ENCODE measurements around the gene WDR81. TPM values are rescaled to one million over a fixed set of nuclear protein-coding genes. Genes with fewer than 3 reads are reported as not detected.
"Not testable (repeated sequence)": the region's sequence is repeated elsewhere in the genome, so short reads cannot be mapped to it uniquely, and the experiment has no call there.

Gene WDR81
- total RNA-seq, 1 experiment from 2014 or later, result 2.9 TPM

DNA sequence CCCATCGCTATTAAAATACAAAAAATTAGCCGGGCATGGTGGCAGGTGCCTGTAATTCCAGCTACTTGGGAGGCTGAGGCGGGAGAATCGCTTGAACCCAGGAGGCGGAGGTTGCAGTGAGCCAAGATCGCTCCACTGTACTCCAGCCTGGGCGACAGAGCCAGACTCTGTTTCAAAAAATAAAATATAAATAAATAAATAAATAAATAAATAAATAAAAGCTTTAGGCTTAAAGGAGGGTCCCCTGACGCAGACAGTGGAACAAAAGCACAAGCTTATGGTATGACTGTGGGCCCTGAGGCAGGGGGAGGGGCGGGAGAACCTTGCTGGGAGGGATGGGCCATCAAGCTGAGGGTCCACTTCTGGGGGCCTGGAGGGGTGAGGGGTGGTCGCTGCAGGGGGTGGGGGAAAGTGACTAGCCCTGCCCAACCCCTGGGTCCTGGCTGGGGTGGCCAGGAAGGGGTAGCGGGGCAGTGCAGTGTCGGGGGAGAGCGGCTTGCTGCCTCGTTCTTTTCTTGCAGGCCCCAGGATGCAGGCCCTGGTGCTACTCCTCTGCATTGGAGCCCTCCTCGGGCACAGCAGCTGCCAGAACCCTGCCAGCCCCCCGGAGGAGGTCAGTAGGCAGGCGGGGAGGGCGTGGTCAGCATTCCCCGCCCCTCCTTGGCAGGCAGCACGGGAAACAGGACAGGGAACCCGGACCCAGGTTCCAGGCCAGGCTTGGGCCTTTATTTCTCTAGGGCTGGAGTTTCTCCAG lies 42.1 kb downstream of the WDR81 start:
- no peak for DNase-seq (ENCODE audit: low read depth)
- in situ Hi-C loops (cut with HindIII; ENCODE audit: low pct_unique_long_range_greater_than_20kb, low sequenced_read_pairs), result no loop called here

GRCh38 chr17:1767358-1767757 lies 42.9 kb downstream of the WDR81 start:
- in situ Hi-C loops (cut with HindIII; ENCODE audit: low pct_unique_long_range_greater_than_20kb, low sequenced_read_pairs), result no loop called here
- no peak for DNase-seq (ENCODE audit: low read depth)

DNA sequence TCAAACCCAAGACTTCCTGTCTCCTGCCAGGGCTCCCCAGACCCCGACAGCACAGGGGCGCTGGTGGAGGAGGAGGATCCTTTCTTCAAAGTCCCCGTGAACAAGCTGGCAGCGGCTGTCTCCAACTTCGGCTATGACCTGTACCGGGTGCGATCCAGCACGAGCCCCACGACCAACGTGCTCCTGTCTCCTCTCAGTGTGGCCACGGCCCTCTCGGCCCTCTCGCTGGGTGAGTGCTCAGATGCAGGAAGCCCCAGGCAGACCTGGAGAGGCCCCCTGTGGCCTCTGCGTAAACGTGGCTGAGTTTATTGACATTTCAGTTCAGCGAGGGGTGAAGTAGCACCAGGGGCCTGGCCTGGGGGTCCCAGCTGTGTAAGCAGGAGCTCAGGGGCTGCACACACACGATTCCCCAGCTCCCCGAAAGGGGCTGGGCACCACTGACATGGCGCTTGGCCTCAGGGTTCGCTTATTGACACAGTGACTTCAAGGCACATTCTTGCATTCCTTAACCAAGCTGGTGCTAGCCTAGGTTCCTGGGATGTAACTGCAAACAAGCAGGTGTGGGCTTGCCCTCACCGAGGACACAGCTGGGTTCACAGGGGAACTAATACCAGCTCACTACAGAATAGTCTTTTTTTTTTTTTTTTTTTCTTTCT lies 45.4 kb downstream of the WDR81 start:
- peak; percentile 53 for DNase-seq (ENCODE audit: low read depth)
- in situ Hi-C loops (cut with HindIII; ENCODE audit: low pct_unique_long_range_greater_than_20kb, low sequenced_read_pairs), result no loop called here

- in situ Hi-C loops (cut with HindIII; ENCODE audit: low pct_unique_long_range_greater_than_20kb, low sequenced_read_pairs), result not testable (repeated sequence)
- peak; percentile 48 for DNase-seq (ENCODE audit: low read depth)
These were observed 48.6 kb downstream of the WDR81 start for GRCh38 chr17:1773000-1773695.

- no peak for DNase-seq (ENCODE audit: low read depth)
- in situ Hi-C loops (cut with HindIII; ENCODE audit: low pct_unique_long_range_greater_than_20kb, low sequenced_read_pairs), result no loop called here
These were observed 49.2 kb downstream of the WDR81 start for GRCh38 chr17:1773696-1774181.

- in situ Hi-C loops (cut with HindIII; ENCODE audit: low pct_unique_long_range_greater_than_20kb, low sequenced_read_pairs), result no loop called here
- DNase-seq (ENCODE audit: low read depth), result no peak
These were observed 50.1 kb downstream of the WDR81 start for GRCh38 chr17:1774390-1775176.

- in situ Hi-C loops (cut with HindIII; ENCODE audit: low pct_unique_long_range_greater_than_20kb, low sequenced_read_pairs), result no loop called here
These were observed 51.8 kb downstream of the WDR81 start for GRCh38 chr17:1776328-1776727.

GRCh38 chr17:1776857-1777256 lies 52.4 kb downstream of the WDR81 start:
- in situ Hi-C loops (cut with HindIII; ENCODE audit: low pct_unique_long_range_greater_than_20kb, low sequenced_read_pairs), result no loop called here
- DNase-seq (ENCODE audit: low read depth), result no peak

More at GRCh38 chr17:1776328-1776727, 51.8 kb downstream of the WDR81 start:
- DNase-seq (ENCODE audit: low read depth), result no peak

- in situ Hi-C loops (cut with HindIII; ENCODE audit: low pct_unique_long_range_greater_than_20kb, low sequenced_read_pairs), result no loop called here
- DNase-seq (ENCODE audit: low read depth), result peak; percentile 48
These were observed 55.1 kb downstream of the WDR81 start for GRCh38 chr17:1779571-1780131.

GRCh38 chr17:1782171-1782567 lies 57.7 kb downstream of the WDR81 start:
- no peak for DNase-seq (ENCODE audit: low read depth)
- in situ Hi-C loops (cut with HindIII; ENCODE audit: low pct_unique_long_range_greater_than_20kb, low sequenced_read_pairs), result no loop called here

DNA sequence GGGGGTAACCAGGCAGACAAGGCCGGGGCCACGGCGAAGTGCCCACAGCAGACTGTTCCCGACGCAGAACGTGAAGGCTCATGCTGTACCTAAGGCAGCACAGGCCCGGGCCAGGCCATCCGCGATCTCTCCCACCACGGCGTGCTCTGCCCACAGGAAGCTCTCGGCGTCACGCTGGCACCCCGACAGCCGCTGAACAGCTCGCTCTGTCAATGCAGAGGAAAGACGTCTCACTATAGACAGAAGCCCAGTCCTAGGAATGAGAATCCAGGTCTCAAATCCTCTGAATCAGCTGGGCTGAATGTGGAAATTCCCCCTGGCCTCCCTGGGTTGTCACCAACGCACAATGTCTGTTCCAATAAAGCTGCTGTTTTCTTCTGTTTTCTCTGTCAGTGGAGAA lies 58.8 kb downstream of the WDR81 start:
- no peak for DNase-seq (ENCODE audit: low read depth)
- in situ Hi-C loops (cut with HindIII; ENCODE audit: low pct_unique_long_range_greater_than_20kb, low sequenced_read_pairs), result no loop called here

- in situ Hi-C loops (cut with HindIII; ENCODE audit: low pct_unique_long_range_greater_than_20kb, low sequenced_read_pairs), result no loop called here
- DNase-seq (ENCODE audit: low read depth), result peak; percentile 70
These were observed 59.5 kb downstream of the WDR81 start for GRCh38 chr17:1783834-1784611.

DNA sequence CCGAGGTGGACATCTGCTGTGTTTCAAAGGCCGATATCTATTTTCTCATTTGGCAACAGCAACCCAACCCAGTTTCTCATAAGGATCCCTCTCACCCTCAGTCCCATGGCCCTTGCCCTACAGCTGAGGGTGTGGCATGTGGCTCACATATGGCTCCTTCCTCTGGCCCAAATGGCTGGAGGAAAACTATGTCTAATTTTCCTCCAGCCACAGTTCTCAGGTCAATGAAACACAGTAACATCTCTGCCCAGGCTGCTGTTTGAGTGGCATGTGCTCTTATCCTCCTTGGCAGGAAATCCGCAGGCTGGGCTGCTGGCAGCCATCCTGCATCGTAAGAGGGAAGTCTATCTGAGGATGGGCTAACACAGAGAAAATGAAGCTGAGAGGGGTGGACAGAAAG lies 61.4 kb downstream of the WDR81 start:
- DNase-seq (ENCODE audit: low read depth), result no peak
- in situ Hi-C loops (cut with HindIII; ENCODE audit: low pct_unique_long_range_greater_than_20kb, low sequenced_read_pairs), result no loop called here

DNA sequence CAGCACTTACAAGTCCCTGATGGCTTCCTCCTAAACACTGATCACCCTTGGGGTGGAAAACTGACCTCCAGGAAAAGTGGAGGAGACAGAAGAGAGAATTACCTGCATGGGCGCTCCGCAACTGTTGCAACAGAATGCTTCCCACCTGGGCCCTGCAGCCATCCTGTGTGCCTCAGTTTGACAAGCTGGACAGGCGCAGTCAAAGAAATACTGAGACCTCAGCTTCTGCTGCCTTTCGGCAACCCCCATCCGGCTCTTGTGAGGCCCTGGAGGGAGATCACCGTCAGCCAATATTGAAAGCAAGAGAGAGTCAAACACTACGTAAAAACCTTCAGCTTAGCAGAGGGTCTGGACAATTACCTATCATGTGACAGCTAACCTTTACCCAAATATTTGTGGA lies 62.2 kb downstream of the WDR81 start:
- no peak for DNase-seq (ENCODE audit: low read depth)

DNA sequence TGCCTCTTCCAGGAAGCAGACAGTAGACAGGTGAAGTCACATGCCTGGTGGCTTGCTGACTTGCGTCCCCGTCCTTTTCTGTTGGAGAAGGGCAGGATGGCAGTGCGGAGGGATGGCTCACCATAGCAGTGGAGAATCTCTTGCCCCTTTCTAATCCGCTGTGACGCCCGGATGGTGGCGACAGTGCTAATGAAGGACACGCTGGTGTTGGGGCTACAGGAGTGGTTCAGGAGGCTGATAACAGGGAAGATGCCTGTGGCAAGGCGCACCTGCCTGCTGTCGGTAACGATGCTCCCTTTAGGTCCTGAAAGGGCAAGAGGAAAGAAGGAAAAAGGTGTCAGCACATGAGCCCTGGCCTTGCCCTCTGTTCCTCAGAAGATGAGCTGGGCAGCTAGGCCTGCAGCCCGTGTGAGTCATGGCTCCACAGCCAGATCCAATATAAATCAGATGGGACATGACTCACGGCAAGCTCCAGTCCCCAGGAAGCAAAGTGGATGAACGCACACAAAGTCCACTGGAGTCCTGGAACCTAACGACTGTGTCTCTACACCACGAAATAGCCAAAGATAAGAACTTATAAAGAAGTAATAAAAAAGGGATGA lies 62.9 kb downstream of the WDR81 start:
- in situ Hi-C loops (cut with HindIII; ENCODE audit: low pct_unique_long_range_greater_than_20kb, low sequenced_read_pairs), result no loop called here
- DNase-seq (ENCODE audit: low read depth), result peak; percentile 81

More for the DNA sequence above, 62.2 kb downstream of the WDR81 start:
- in situ Hi-C loops (cut with HindIII; ENCODE audit: low pct_unique_long_range_greater_than_20kb, low sequenced_read_pairs), result no loop called here
